ENCODE data around the gene ITIH5.

ITIH5 gene

GRCh38 chr10:7580520-7580919, 86.2 kb downstream of the ITIH5 start:
- no peak for DNase-seq

GRCh38 chr10:7579681-7580080, 87.1 kb downstream of the ITIH5 start:
- no peak for DNase-seq

DNA sequence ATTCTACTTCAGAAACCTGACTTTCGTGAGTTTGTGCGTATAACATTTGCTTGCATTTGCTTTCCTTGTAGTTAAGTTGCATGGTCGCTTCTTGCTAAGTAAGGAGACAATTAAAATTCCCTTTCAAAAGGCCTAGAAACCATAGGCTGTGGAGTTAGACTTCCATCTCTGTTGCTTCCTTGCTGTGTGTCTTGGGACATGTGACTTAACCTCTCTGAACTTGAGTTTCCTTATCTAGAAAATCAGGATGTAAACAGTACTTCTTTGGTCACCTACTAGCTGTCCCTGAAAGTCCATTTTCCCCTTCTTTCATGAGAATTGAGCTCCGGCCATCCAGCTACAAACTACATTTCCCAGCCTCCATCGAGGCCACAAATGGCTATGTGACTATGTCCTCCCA, 89.2 kb downstream of the ITIH5 start:
- no peak for DNase-seq

DNA sequence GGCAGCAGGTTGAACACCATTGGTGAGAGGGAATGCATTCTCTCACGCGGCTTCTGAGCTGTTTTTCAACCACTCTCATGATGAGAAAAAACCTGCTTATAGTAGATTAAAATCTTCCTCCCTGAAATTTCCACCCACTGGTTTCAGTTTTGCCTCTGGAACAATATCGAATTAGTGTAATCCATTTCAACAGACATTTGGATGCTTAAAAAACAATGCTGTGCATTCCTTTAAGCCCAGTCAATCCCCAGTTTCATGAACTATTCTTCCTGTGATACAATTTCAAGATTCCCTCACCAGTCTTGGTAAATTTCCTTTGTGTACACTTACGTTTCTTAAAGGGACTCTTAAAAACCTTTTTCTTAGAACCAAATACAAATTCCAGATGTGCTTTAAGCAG, 89.6 kb downstream of the ITIH5 start:
- no peak for DNase-seq

- no peak for DNase-seq
These were observed 90.4 kb downstream of the ITIH5 start for GRCh38 chr10:7576340-7576739.

DNA sequence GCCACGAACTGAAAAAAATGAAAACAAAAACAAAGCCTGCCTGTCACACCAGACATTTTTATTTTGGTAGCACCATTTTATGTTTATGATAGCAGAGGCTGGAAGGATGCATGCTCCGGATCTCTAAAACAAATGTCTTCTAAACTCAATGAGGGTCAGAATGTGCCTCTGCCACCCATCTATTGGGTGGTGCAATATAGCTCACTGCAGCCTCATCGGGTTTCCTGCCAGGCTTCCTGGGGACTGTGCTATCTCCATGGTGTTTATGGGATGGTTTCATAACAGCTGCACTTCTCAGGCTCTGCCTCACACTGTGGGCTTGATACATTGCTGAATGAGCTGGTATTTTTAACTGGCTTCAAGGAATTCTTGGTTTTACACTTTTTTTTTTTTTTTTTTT, 94.4 kb downstream of the ITIH5 start:
- DNase-seq, result no peak

DNA sequence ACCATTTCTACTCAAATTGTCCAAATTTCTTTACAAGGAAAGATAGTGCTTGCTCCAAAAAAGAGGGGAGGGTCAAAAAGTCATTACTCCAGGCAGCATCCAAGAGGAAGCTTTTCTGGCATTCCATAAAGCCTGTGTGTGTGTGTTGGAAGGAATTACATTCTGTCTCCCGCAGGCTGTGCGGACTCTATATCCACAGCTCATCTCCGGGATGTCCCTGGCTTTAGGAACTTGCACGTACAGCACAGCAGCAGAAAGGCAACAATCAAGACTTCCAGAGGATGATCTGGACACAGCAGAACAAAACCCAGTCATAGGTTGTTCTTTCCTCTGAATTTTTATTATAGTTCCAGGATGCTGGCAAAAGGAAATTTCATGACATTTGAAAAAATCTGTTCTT, 94.8 kb downstream of the ITIH5 start:
- no peak for DNase-seq

- DNase-seq, result no peak
These were observed 98.7 kb downstream of the ITIH5 start for GRCh38 chr10:7567911-7568620.

GRCh38 chr10:7566891-7567290, 99.9 kb downstream of the ITIH5 start:
- no peak for DNase-seq

GRCh38 chr10:7565871-7566270, 100.9 kb downstream of the ITIH5 start:
- DNase-seq, result no peak

DNA sequence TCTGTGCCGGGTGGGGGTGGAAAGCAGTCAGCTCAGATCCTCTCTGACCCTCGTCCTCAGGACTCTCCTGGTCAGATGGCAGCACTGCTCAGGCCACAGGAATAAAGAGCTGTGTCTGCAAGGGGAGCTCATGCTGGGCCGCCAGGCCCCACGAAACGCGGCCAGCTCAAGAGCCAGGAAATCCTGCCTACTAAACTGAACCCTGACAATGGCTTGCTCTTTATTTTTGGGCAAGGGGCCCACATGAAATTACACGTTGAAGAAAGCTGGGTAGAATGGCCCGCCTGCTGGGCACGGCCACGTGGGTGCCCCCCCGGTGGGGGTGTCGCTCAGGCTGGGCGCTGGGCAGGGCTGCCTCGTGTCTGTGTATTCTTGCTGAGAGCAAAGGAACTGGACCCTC, 103.0 kb downstream of the ITIH5 start:
- no peak for DNase-seq

- DNase-seq, result no peak
These were observed 103.4 kb downstream of the ITIH5 start for GRCh38 chr10:7563368-7563767.

- no peak for DNase-seq
These were observed 104.8 kb downstream of the ITIH5 start for GRCh38 chr10:7561985-7562384.

DNA sequence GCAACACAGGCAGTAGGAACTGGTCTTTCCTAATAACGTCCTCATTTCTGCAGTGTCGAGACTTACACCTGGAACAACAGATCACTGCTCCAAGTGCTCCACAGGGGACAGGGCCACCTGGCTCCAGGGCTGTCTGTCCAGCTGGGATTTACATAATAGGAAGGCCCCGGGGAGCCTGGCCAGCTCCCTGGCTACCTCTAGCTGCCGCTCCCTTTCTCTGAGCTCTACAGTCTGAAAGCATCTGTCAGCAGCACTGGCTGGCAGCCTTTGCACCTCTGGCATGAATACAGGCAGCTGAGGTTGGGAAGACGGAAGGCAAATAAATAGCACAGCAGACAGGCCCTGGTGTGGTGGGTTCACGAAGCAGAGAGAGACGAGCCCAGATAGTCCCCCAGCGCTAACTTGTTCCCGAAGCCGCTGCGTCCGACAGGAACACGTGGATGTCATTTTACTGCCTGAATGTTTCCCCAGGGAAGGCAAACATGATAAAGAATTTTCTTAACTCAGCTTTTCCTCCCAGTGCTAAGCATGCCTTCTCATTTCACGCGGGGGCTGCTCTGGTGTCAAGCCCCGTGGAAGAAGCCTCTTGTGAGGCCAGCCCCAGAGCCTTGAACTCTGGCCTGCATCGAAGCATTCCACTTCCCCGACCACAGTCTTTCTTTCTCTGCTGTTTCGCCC, 105.4 kb downstream of the ITIH5 start:
- no peak for DNase-seq

DNA sequence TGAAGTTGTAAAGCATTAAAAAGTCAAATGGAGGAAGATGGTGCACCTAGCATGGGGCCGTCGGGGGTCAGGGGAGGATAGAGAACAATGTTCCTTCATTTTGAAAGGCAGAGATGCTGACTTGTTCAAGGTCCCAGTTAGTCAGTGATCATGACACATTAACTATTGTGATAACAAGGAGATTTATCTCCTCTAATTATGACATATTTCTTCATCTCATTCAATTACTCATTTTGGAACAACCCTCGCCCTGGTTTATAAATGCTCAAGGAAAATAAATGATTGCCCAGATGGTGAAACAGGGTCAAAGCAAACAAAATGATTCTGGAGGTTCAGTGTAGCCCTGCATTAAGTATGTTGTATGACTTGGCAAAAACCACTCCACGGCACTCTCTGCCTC, 106.2 kb downstream of the ITIH5 start:
- DNase-seq, result no peak

GRCh38 chr10:7559386-7559785, 107.4 kb downstream of the ITIH5 start:
- DNase-seq, result no peak

DNA sequence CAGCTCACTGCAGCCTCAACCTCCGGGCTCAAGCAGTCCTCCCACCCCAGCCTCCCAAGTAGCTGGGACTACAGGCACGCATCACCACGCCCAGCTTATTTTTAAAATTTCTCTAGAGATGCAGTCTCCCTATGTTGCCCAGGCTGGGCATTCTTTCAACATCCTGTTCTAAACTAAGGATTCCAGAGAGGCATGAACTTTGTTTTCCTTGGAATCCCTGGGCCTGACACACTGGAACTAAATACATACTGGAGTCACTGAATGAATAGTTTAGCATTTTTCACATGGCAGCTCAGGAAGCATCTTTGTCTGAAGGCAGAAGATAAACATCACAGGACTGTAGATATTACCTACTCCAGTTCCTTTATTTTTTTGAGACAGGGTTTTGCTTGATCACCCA, 108.7 kb downstream of the ITIH5 start:
- DNase-seq, result no peak

GRCh38 chr10:7553531-7553930, 113.2 kb downstream of the ITIH5 start:
- no peak for DNase-seq

GRCh38 chr10:7551950-7552716, 114.6 kb downstream of the ITIH5 start:
- no peak for DNase-seq

DNA sequence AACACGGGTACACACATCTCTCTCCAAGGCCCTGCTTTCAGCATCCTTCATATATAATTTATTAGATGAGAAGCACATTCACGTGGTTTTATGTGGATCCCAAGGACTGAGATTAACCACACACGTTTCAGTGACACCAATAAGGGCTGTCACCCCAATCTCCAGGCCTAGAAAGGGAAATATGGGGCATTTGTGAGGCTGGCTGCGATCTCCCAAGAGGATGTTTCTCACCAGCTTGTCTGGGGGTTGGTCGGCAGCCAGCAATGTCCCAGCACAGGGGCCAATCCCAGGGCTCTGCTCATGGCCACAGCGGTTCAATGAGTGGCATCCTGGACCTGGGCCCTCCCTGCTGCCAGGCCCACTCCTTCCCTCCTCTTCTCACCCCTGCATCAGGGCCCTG, 115.5 kb downstream of the ITIH5 start:
- DNase-seq, result no peak

DNA sequence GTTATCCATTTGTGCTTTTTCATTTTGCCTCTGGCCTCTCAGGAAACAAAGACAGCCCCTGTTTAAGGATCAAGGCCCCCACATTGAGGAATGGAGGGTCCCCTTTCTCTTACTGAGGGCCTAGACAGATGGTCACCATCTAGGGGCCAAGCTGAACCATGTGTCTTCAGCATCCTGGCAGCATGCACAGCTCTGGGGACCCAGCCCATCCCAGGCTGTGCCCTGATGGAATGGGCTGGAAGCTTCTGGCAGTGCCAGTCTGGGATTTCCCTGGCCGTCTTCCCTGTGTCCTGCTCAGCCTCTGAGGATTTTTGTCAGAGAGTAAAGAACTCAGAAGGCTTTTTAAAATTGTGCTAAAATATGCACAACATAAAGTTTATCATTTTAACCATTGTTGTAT, 116.8 kb downstream of the ITIH5 start:
- DNase-seq, result no peak

- DNase-seq, result no peak
These were observed 118.9 kb downstream of the ITIH5 start for GRCh38 chr10:7547829-7548228.

- no peak for DNase-seq
These were observed 119.6 kb downstream of the ITIH5 start for GRCh38 chr10:7547206-7547605.

GRCh38 chr10:7546385-7546967, 120.3 kb downstream of the ITIH5 start:
- no peak for DNase-seq

Data from activated T-cell treated with anti-CD3 and anti-CD28 coated beads, Interleukin-2, amount 50 U/mL, for 48 hours (primary cell).